BE2C (cell line): ENCODE data around the gene BEST1.
"Not testable (repeated sequence)": the region's sequence is repeated elsewhere in the genome, so short reads cannot be mapped to it uniquely, and the experiment has no call there.

Source experiments
- DNase-seq: peaks from one replicate; pipeline ENCODE4 v3.0.0-alpha.2; 2020
- H3K27me3 ChIP-seq: fragments of 250-450 bp; sonication (Bioruptor Pico); 2 replicates; pipeline ENCODE4 v1.5.1; 2020; ENCODE audit warnings: mild to moderate bottlenecking
- H3K36me3 ChIP-seq: fragments of 250-450 bp; sonication (Bioruptor Pico); 2 replicates; pipeline ENCODE4 v1.5.1; 2020; ENCODE audit warnings: mild to moderate bottlenecking
- H3K4me1 ChIP-seq: fragments of 250-450 bp; sonication (Bioruptor Pico); 2 replicates; pipeline ENCODE4 v1.5.1; 2020
- H3K4me3 ChIP-seq: 2 replicates; pipeline ENCODE4 v1.5.1; 2011; ENCODE audit warnings: low read depth, low read length
- H3K9me3 ChIP-seq: fragments of 250-450 bp; sonication (Bioruptor Pico); 2 replicates; pipeline ENCODE4 v1.5.1; 2020
- TF ChIP-seq, protein P1 (sequence below): IDR thresholded peaks from 2 replicates; pipeline ENCODE4 v1.5.1; 2012; ENCODE audit warnings: mild to moderate bottlenecking, low read depth, low read length

Gene BEST1

GRCh38 chr11:61949169-61950034 is 749 bp upstream of the BEST1 start:
- no peaks in the 10 kb centered on the region for H3K27me3 ChIP-seq
- TF ChIP-seq, protein P1, sequence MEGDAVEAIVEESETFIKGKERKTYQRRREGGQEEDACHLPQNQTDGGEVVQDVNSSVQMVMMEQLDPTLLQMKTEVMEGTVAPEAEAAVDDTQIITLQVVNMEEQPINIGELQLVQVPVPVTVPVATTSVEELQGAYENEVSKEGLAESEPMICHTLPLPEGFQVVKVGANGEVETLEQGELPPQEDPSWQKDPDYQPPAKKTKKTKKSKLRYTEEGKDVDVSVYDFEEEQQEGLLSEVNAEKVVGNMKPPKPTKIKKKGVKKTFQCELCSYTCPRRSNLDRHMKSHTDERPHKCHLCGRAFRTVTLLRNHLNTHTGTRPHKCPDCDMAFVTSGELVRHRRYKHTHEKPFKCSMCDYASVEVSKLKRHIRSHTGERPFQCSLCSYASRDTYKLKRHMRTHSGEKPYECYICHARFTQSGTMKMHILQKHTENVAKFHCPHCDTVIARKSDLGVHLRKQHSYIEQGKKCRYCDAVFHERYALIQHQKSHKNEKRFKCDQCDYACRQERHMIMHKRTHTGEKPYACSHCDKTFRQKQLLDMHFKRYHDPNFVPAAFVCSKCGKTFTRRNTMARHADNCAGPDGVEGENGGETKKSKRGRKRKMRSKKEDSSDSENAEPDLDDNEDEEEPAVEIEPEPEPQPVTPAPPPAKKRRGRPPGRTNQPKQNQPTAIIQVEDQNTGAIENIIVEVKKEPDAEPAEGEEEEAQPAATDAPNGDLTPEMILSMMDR: no peak
- peak overlapping the region; percentile 23 for H3K4me3 ChIP-seq
- DNase-seq: peak; percentile 91
- no peaks in the 10 kb centered on the region for H3K9me3 ChIP-seq
- H3K36me3 ChIP-seq: no peaks in the 10 kb centered on the region
- H3K4me1 ChIP-seq: peaks cover 17% of the 10 kb centered on the region

DNA sequence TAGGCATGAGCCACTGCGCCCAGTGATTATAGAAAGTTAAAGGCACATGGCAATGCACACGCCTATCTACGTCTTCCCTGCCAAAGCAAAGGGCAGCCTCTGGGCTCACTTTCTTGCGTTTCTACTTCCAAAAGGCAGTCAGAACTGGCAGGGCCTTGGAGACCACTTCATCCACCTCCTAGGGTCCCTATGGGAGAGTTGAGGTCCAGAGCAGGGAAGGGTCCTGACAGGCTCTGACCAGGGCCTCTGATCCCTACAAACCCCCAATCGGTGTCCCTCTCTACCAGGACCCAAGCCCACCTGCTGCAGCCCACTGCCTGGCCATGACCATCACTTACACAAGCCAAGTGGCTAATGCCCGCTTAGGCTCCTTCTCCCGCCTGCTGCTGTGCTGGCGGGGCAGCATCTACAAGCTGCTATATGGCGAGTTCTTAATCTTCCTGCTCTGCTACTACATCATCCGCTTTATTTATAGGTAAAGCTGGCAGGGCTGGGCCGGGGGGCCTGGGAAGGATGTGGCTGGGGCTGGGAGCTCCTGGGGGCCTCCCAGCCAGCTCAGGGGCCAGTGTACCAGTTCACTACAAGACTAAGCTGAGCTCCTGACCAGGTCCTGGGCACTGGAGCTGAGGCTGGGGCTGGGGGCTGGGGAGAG is 1.5 kb downstream of the BEST1 start:
- TF ChIP-seq, protein P1: no peak
- DNase-seq: no peak
- H3K4me1 ChIP-seq: peaks cover 17% of the 10 kb centered on the region
- no peaks in the 10 kb centered on the region for H3K36me3 ChIP-seq
- H3K27me3 ChIP-seq: no peaks in the 10 kb centered on the region
- H3K4me3 ChIP-seq: no peak overlapping the region
- no peaks in the 10 kb centered on the region for H3K9me3 ChIP-seq

DNA sequence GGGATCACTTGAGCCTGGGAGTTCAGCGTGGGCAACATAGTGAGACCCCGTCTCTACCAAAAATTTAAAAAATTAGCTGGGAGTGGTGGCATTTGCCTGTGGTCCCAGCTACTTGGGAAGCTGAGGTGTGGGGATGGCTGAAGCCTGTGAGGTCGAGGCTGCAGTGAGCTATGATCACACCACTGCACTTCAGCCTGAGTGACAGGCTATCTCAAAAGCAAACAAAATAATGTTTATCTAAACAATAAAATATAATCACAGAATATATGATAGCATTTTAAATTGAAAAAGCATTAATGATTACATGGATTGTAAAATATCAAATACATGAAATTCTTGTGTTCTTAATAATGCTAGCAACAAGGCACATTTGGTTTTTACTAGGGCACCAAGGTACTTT is 2.7 kb downstream of the BEST1 start:
- Histone ChIP-seq H3K9me3 (no peaks in the 10 kb centered on the region), H3K36me3 (no peaks in the 10 kb centered on the region), H3K27me3 (no peaks in the 10 kb centered on the region), H3K4me1 (peaks cover 12% of the 10 kb centered on the region), H3K4me3 (no peak overlapping the region)
- no peak for DNase-seq
- TF ChIP-seq, protein P1: no peak

DNA sequence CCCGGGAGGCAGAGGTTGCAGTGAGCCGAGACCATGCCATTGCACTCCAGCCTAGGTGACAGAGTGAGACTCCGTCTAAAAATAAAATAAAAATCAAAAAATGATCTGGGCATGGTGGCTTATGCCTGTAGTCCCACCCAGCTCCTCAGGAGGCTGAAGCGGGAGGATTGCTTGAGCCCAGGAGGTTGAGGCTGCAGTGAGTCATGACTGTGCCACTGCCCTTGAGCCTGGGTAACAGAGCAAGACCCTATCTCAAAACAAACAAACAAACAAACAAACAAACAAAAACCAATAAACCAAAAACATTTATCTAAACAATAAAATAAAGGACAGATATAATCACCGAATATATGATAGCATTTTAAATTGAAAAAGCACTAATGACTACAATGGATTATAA is 3.5 kb downstream of the BEST1 start:
- H3K36me3 ChIP-seq, H3K9me3 ChIP-seq, H3K27me3 ChIP-seq, DNase-seq, H3K4me3 ChIP-seq: not testable (repeated sequence)
- peaks cover 12% of the 10 kb centered on the region for H3K4me1 ChIP-seq

DNA sequence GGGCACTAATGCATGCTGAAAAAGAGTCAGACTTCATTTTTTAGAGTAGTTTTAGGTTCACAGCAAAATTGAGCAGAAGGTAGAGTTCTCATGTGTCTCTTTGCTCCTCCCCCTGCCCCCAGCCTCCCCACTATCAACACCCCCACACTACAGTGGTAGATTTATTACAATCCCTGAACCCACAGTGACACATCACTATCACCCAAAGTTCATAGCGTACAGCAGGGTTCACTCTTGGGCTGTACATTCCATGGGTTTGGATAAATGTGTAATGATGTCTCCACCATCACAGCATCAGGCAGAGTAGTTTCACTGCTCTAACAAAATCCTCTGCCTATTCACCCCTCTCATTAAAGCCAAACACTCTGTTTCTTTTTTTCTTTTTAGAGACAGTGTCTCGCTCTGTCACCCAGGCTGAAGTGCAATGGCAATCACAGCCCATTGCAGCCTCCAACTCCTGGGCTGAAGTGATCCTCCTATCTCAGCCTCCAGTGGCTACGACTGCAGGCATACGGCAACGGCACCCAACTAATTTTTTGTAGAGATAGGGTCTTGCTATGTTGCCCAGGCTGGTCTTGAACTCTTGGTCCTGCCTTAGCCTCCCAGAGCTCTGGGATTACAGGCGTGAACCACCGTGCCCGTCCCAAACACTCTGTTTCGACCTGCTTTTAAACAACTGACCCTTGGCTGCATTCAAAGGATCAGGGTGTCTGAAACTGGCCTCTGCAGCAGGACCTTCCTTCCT is 4.1 kb downstream of the BEST1 start:
- Histone ChIP-seq H3K27me3 (no peaks in the 10 kb centered on the region), H3K4me1 (peaks cover 7% of the 10 kb centered on the region), H3K9me3 (no peaks in the 10 kb centered on the region), H3K4me3 (no peak overlapping the region), H3K36me3 (no peaks in the 10 kb centered on the region)
- TF ChIP-seq, protein P1: no peak
- DNase-seq: no peak

- Histone ChIP-seq H3K36me3 (no peaks in the 10 kb centered on the region), H3K27me3 (no peaks in the 10 kb centered on the region), H3K4me3 (no peak overlapping the region), H3K4me1 (peaks cover 3% of the 10 kb centered on the region), H3K9me3 (no peaks in the 10 kb centered on the region)
- TF ChIP-seq, protein P1: no peak
- no peak for DNase-seq
Measured at GRCh38 chr11:61954851-61955421, 4.8 kb downstream of the BEST1 start.
